HepG2 (cell line): Measurements from ENCODE around the gene MSI2. TPM values are rescaled to one million over a fixed set of nuclear protein-coding genes. Genes with fewer than 3 reads are reported as not detected.

Experiments
- CCAR2 ChIP-seq: fragments of 200-400 bp; formaldehyde crosslinking; optimal IDR thresholded peaks from 2 replicates; pipeline ENCODE3; 2018; ENCODE audit warnings: low read depth, mild to moderate bottlenecking, low read length, moderate library complexity
- FOXP4 ChIP-seq: sonication (generic); formaldehyde crosslinking; IDR thresholded peaks from 2 replicates; pipeline ENCODE4 v1.4.0; 2020; ENCODE audit warnings: missing genetic modification reagents
- GATAD2A ChIP-seq: IDR thresholded peaks from 2 replicates; pipeline ENCODE4 v1.6.1; 2016
- HMGXB4 ChIP-seq, 2 experiments: sonication (generic) in 1 of 2; formaldehyde crosslinking in 1 of 2; IDR thresholded peaks; 2 replicates each; pipeline versions ENCODE4 v1.4.0 to v1.6.1; 2018 to 2020; ENCODE audit warnings: missing genetic modification reagents in 2 of 2, borderline replicate concordance in 1 of 2, low read depth in 1 of 2, mild to moderate bottlenecking in 1 of 2, missing biosample characterization in 1 of 2
- HNF1A ChIP-seq, 2 experiments: sonication (generic) in 1 of 2; formaldehyde crosslinking in 1 of 2; IDR thresholded peaks; 2 replicates each; pipeline versions ENCODE4 v1.4.0 to v1.6.1; 2016 to 2020; ENCODE audit warnings: borderline replicate concordance in 1 of 2, low read depth in 1 of 2, mild to moderate bottlenecking in 1 of 2, missing genetic modification reagents in 1 of 2
- IKZF5 ChIP-seq: IDR thresholded peaks from 2 replicates; pipeline ENCODE4 v1.6.1; 2018; ENCODE audit warnings: missing genetic modification reagents, mild to moderate bottlenecking, missing compliant biosample characterization
- RORA ChIP-seq: sonication (generic); formaldehyde crosslinking; IDR thresholded peaks from 2 replicates; pipeline ENCODE4 v1.5.0; 2020; ENCODE audit warnings: mild to moderate bottlenecking, missing genetic modification reagents, moderate library complexity
- TERF1 ChIP-seq: sonication (generic); formaldehyde crosslinking; IDR thresholded peaks from 2 replicates; pipeline ENCODE4 v1.8.0; 2022; ENCODE audit warnings: mild to moderate bottlenecking, missing genetic modification reagents, moderate library complexity
- TRIM22 ChIP-seq: fragments of 450-650 bp; IDR thresholded peaks from 2 replicates; pipeline ENCODE4 v1.6.1; 2017
- ZFP1 ChIP-seq: IDR thresholded peaks from 2 replicates; pipeline ENCODE4 v1.6.1; 2016
- polyA plus RNA-seq, 8 experiments: library from polyadenylated mRNA; depleted of rRNA in 3 of 8; stranded (reverse) in 7 of 8; unstranded in 1 of 8; fragments of >200 nt; fragmentation: Illumina TruSeq in 4 of 8; extraction: Trizol in 4 of 8; gene quantifications; 2 replicates each; pipeline versions ENCODE4 v1.2.1 to v1.2.3, GENCODE V29; 2011 to 2016; ENCODE audit warnings: low read depth in 4 of 8, missing spikeins in 1 of 8, mixed read lengths in 1 of 8; ENCODE audit not compliant: insufficient read depth in 1 of 8
- total RNA-seq, 5 experiments: library from RNA; depleted of rRNA; stranded (reverse); fragments of >200 nt; fragmentation: Illumina TruSeq; extraction: Trizol; gene quantifications; 2 replicates each; pipeline ENCODE4 v1.2.3, GENCODE V29; 2016; ENCODE audit warnings: low read depth in 1 of 5

The MSI2 gene
- total and polyA plus RNA-seq, 2 of the 13 experiments (the other 11 are each of a cell fraction or from before 2014, with no cell fraction given), result 77.5 to 78.4 TPM

GRCh38 chr17:57561072-57561861 lies 304.9 kb downstream of the MSI2 start (continued):
- peak; percentile 88 for TF ChIP-seq HNF1A (IDR thresholded peaks at IDR 0.05; ENCODE audit: low read depth)
- peak; percentile 95 for TF ChIP-seq HNF1A (CRISPR knock-in tag; IDR thresholded peaks at IDR 0.05; ENCODE audit: borderline replicate concordance)
- peak; percentile 72; the same call in 1 of the 2 replicates for TF ChIP-seq ZFP1 (CRISPR knock-in tag)
- TF ChIP-seq IKZF5 (CRISPR knock-in tag), result peak; percentile 100
- peak; percentile 100 for TF ChIP-seq GATAD2A (CRISPR knock-in tag)
- peak; percentile 100 for TF ChIP-seq FOXP4 (CRISPR knock-in tag)
- TF ChIP-seq RORA (CRISPR knock-in tag), result no peak
- no peak for TF ChIP-seq TRIM22
- no peak for TF ChIP-seq TERF1 (CRISPR knock-in tag)
- TF ChIP-seq HMGXB4 (CRISPR knock-in tag; IDR thresholded peaks at IDR 0.05; ENCODE audit: borderline replicate concordance in 1 of 2, low read depth in 1 of 2), result peak; percentile 82 to 84; a peak in 2 of 4 replicates
- TF ChIP-seq CCAR2, result peak; percentile 92
